GM18909 (cell line): ENCODE measurements around the gene VRK2.
"Not testable (repeated sequence)": the region's sequence is repeated elsewhere in the genome, so short reads cannot be mapped to it uniquely, and the experiment has no call there.

Experiments used
- ATAC-seq: cut with Tn5 transposase; IDR thresholded peaks from one replicate; pipeline ENCODE4 v1.9.1; 2021; ENCODE audit warnings: mild to moderate bottlenecking; ENCODE audit not compliant: unreplicated experiment, poor library complexity

VRK2 gene

DNA sequence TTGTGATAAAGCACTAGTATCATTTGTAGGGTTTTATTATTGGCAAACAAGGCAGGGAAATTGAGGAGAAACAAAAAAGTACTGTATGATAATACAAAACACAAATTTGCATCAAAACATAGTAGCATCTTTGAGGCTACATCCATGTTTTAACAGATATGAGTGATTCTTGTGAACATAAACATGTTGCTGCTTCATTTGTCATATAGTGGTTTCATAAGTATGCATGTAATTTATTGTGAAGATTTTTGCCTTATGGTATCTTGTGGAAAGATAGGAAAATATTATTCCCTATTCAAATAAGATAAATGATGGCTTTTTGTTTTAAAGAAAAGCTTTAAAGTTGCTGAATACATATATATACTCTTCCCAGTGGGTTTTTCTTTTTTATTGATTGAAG lies 60.3 kb downstream of the VRK2 start:
- no peak for ATAC-seq

DNA sequence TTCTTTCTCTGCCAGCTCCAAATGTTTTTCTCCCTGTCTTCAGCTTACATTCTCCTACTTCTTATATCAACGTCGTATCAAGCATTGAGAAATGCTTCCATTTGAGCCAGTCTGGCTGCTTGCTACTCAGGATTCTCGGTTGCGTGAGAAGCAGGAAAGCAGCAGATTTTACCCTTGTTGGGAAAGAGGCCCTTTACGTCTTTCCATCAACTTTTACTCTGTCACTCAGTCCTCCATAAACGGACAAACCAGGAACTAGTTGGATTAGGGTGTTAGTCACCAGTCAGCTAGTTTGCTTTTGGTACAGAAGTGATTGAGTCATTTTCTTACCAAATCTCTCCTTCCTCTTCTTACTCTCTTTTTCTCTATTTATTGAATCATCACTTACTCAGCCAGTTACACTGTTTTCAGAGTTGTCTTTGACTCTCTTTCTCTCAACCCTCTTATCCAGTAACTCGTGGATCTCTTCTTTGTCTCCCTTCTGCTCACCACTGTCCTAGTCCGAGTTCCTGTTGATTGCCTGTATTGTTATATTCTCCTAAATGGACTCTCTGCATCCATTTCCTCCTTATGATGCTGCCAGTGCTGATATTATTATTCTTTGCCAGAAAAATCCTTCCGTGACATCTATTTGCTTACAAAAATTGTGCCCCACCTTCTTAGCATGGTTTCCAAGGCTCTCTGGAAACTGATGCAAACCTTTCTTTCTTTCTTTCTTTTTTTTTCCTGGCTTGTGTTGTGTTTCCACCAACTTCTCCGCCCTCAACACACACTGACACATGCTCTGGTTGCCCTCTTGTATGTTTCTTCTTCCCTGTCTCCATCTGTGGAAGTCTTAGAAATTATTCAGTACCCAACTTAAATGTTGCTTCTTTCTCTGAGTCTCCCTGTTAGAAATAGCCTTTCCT lies 61.5 kb downstream of the VRK2 start:
- ATAC-seq: no peak

DNA sequence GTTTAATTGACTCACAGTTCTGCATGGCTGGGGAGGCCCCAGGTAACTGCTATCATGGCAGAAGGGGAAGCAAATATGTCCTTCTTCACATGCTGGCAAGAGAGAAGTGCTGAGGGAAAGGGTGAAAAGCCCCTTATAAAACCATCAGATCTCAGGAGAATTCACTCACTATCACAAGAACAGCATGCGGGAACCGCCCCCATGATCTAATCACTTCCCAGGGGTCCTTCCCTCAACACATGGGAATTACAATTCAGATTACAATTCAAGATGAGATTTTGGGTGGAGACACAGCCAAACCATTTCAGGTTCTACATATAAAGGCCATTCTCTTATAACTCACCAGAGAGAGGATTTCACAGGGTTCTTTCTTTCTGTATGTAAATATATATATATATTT lies 62.9 kb downstream of the VRK2 start:
- ATAC-seq: no peak

DNA sequence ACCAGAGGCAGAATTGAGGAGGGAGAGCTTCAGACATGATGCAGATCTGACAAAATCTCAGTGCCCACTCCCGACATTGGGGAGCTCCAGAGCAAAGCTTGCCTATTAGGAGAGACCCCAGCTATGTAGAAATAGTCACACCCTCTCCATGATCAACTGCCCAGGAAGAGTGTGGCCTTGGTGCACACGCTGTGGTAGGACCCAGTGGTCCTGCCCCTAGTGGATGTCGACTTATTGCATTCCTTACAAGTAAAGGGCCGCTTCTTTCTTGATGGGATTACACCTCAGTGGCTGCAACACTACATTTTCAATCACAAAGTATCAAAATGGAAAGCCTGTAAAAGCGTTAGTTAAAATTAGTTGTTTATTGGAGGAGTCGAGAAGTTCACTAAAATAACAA lies 64.2 kb downstream of the VRK2 start:
- no peak for ATAC-seq

DNA sequence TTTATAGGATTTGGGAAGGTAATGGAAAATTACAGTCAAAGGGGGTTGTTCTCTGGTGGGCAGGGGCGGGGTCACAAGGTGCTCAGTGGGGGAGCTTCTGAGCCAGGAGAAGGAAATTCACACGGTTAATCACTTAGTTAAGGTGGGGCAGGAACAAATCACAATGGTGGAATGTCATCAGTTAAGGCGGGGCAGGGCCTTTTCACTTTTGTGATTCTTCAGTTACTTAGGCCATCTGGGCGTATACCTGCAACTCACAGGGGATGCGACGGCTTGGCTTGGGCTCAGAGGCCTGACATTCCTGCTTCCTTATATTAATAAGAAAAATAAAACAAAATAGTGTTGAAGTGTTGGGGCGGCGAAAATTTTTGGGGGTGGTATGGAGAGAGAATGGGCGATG lies 67.0 kb downstream of the VRK2 start:
- ATAC-seq: not testable (repeated sequence)

DNA sequence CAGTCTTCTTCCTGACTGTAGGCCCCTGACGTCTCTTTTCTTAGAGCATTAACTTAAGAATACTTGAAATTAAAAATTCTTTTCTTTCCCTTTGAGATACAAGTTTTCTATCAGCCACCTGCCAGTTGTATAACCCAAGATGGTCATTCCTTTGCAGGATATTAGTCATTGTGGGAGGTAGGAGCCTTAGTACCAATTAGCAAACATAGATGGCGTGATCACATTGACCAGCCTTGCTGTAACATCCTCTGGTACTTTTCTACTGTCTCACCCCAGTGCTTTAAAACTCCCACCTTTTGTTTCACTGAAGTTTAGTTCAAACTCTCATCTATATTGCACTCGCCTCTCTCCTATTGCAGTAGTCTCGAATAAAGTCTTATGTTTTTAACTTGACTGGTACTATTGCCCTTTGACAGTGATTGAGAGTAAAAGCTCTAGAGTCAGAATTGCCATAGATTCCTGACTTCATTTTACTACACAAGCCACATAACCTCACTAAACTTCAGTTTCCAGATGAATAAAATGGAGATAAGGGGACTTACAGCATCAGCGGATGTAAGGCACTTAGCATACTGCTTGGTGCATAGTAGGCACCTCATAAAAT lies 74.1 kb downstream of the VRK2 start:
- peak; percentile 81 for ATAC-seq

DNA sequence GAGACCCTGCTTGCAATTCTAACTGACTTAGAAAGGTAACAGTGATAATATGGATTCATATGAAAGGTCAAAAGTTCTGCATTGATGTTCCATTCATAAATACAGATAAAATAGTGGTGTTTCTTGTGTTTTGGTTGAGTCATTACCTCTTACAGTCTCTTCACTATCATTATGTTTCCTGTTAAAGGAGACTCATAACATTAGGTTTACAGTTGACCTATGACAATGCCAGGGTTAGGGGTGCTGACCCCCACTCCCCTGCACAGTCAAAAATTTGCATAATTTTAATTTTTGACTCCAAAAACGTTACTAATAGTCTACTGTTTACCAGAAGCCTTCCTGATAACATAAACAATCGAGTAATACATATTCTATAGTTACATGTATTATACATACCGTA lies 75.4 kb downstream of the VRK2 start:
- ATAC-seq: no peak

DNA sequence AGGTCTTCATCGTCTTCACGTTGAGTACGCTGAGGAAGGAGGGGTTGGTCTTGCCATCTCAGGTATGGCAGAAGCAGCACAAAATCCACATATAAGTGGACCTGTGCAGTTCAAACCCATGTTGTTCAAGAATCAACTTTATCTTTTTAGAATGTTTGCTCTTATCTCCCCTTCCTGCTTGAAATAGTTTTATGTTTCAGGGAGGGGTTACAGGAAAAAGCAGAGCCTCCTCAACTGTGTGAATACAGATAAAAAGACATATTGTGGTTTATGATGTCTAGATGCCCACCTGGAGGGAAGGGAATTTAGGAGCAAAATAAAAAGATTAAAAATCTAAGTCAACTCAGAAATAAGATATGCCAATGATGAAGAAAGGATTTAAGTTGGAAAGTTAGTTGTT lies 75.9 kb downstream of the VRK2 start:
- ATAC-seq: no peak

DNA sequence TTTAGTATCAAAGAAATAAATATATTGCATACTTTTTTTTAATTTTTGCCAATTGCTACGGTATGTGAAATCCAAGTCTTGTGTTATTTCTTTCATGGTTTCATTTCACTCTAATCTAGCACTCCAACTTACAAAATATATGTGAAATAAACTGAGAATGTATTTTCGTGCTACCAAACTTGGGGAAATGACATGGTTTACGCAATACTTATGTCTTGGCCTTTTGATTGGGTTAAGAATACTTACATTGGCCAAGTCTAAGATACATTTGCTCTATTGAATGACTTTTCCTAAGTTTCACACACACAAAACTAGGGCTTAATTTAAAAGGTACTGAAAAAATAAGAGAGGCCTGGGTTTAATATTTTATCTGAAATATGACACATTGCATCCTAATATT lies 80.5 kb downstream of the VRK2 start:
- ATAC-seq: no peak

DNA sequence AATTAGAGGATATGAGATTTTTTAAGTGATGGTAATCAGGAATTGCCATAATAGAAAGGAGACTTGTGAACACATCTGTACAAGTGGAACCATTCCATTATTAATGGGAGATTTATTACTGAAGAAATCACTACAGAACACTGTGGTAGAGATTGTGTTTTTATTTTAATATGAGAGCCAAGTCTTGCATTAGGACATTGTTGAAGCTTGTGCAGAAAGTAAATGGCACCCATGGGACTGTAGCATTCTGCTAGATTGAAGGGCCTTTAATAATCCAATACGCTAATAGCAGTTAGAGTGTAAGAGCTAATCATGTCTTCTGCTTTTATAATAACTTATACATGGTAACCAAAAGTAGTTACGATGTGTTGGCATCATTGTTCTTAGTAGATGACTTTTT lies 83.6 kb downstream of the VRK2 start:
- no peak for ATAC-seq

DNA sequence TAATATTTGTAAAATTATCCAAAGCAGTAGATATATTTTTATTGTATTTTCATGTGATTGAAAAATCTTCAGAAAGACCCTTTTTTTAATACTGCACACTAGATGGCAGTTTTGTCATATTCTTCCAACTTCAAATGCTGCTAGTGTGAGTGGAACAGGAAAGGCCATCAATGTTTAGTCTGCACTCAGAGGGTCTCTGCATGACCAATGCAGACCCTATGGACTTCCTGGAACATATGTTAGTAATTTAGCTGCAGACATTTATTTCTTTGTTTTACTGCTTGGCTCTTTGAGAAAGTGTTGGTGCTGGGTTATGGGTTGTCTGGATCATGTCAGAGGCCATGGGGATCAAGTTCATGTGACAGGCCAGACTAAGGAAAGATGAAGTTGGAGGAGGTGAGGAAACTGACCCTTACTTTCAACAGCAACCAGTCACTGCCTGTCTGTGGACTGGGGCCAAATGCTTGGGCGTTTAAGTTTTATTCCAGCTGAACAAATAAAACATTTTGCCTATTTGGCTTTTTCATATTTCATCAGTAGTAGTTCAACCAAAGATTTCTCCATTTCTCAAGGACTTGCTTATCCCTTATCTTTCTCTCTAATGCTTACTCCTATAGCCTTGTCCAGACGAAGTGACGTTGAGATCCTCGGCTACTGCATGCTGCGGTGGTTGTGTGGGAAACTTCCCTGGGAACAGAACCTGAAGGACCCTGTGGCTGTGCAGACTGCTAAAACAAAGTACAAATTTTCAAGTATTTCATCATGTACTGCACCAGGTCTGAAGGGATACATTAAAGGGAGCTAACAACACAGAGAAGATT lies 84.8 kb downstream of the VRK2 start:
- ATAC-seq: no peak

DNA sequence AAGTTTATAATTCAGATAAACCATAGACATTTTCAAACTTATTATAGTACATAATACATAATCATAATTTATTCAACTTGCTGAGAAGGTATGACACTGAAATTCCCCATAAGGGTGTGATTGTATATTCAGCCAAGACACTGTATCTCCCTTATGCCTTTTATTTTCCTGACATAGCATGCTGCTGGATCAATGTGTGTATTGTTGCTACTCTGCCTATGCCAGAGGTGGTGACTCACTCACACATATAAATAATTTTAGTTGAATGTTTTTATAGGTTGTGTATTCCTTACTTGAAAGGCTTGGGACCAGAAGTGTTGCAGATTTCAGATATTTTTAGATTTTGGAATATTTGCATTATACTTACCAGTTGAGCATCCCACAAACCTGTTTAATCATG lies 86.8 kb downstream of the VRK2 start:
- no peak for ATAC-seq

DNA sequence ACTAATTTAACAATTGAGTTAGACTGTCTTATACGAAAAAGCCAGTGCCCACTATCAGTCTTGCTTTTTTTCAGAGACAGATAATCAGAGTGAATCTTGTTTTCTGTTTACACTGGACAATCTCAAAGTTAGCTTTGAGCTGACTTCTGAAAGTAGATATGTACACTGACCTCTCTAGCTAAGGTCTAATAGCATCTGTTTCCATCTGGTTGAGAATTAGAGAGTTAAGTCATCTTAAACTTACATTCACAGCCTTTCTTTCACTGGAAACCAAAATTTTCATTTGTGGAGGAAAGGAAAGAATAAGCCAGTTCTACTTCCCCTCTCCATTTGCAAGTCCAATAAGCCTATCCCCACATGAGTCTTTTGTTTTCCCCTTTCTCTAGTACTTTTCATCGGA lies 89.3 kb downstream of the VRK2 start:
- ATAC-seq: no peak

DNA sequence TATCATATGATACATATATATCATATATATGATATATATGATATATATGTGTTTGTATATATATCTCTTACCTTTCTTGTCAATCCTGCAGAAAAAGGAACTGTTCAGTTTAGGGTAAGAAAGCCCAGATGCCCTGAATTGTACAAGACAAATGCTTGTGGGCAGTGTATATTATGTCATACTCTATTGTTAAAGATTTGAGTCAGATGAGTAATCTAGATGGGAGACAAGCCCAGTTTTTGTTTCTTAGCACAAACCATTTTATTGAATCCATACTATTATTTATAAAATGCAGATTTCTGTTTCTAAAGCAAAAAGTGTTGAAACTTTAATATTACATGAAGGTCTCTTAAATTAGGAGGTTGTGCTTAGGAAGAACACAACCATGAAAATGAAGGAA lies 90.6 kb downstream of the VRK2 start:
- no peak for ATAC-seq

DNA sequence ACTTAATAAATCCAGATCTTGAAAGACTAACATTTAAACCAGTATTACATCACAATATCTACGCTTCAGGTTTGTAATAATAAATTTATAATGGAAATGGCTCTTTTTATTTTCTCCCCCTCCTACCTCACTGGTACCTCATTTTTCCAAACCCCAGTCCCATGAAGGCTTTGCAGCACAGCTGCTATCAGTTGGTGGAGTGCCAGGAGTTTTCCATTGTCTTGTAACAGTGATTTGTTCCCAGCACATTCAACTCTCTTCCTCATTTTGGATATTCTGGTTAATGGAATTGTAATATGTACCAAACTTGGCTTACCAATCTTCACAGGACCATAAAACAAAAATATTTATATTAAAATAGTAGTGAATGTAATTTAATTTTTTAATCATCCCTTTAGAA lies 91.2 kb downstream of the VRK2 start:
- no peak for ATAC-seq

DNA sequence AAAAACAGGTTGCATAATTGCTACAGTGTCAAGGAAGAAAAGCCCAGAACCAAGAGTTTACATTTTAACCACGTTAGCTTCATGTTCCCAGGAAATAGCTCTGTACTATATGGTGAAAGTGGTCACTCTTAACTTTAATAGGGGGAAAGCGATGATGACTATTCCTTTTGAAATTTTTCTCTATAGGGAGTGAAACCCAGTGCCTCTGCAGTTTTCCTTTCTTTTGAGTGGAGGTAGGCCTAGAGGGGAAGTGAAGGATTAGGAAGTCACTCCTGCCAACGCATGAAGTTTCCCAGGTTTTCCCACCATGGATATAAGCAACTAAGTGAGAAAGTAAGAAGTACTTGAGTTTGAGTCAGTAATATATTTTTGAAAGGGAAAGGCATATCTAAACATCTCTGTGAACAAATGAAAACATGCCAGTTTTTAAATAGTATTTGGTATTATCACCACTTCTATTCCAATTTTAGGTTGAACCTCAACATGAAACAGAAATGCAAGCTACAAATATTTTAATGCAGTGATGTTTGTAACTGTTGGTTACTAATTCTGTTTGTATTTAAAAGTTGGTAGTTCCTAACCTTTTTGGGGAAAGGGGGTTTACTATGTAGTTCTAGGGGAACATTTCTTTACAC lies 91.9 kb downstream of the VRK2 start:
- no peak for ATAC-seq

DNA sequence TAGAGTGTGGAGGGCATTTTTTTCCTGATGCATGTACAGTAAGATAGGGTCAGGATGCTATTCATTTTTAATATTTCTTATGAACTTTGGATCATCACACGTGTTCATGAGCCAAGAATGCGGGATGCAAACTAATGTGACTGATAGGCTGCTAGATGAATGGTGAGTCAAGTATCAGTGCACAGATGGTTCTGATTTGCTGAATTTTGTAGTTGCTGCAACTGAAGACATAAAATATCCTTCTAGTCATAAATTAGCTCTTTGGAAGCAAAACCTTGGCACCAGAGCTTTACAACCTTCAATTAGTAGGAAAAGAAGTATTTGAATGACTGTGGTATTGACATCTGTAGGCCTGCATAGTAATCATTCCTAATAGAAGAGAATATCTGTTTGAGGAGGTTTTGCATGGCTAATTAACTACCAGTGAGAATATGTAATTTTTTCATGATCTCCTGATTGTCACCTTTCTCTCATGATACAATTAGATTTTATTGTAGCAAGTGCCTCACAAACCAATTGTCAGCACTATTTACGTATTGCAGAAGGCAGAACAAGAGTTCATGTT lies 94.0 kb downstream of the VRK2 start:
- no peak for ATAC-seq

DNA sequence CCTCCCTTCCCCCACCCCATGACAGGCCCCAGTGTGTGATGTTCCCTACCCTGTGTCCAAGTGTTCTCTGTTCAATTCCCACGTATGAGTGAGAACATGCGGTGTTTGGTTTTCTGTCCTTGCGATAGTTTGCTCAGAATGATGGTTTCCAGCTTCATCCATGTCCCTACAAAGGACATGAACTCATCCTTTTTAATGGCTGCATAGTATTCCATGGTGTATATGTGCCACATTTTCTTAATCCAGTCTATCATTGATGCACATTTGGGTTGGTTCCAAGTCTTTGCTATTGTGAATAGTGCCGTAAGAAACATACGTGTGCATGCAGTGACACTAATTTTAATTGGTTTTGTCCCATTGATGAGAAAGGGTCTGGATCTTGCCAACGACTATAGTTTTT lies 99.2 kb downstream of the VRK2 start:
- ATAC-seq: not testable (repeated sequence)

DNA sequence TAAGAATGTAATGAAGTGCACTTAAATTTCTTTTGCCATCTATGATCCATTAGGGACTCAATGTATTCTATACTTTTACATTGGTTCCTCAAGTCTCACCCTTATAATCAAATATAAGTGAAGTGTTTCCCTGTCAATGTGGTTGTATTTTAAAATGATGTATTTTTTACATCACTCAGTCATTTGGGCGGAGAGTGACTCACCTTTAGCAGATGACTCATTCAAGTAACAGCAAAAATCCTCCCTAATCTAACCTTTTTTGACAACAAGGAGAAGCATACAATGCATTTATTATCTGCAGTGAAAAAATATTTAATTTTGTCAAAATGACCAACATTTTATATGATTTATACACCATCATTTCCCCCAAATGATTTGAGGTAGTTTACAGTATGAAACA lies 100.1 kb downstream of the VRK2 start:
- ATAC-seq: no peak

DNA sequence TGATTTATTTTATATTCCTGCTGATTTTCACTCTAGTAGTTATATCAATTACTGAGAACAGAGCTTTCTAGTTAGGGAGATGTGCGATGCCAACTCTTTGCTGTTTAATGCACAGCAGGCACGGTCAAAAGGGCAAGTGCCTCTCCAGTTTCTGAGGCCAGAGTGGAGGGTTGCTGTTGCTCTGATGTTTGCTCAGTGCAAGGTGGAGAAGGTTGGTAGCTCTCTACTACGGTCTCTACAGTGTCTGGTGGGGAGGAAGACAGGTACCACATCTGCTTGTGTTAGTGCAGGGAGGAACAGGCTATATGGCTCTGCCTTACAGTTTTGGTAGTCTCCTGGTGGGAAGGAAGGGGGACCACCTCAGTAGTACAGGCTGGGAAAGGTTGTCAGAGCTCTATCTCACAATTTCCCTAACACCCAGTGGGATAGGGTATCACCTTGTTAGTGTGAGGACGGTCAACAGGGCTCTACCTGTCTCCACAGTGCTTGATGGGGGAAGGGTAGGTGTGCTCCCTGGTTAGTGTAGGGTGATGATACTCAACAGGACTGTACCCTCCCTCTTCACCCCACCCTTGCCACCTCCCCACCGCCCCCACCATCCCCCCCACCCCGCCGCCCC lies 108.7 kb downstream of the VRK2 start:
- ATAC-seq: no peak
